Left ventricle myocardium inferior (tissue), 1 donor: ENCODE measurements around the gene IFRD2. TPM values are rescaled to one million over a fixed set of nuclear protein-coding genes. Genes with fewer than 3 reads are reported as not detected.

Source experiments
- DNase-seq: peaks from one replicate; pipeline ENCODE4 v3.0.0-alpha.2; 2020
- H3K27ac ChIP-seq: fragments of 200-600 bp; replicated peaks from 2 replicates; pipeline ENCODE4 v1.8.0; 2021
- H3K27me3 ChIP-seq: fragments of 200-600 bp; 2 replicates; pipeline ENCODE4 v1.8.0; 2021; ENCODE audit warnings: low read depth
- H3K36me3 ChIP-seq: fragments of 200-600 bp; 2 replicates; pipeline ENCODE4 v1.8.0; 2021
- H3K4me1 ChIP-seq: fragments of 200-600 bp; 2 replicates; pipeline ENCODE4 v1.8.0; 2021
- H3K4me3 ChIP-seq: fragments of 200-600 bp; 2 replicates; pipeline ENCODE4 v1.8.0; 2021; ENCODE audit warnings: mild to moderate bottlenecking, moderate library complexity
- H3K9me3 ChIP-seq: fragments of 200-600 bp; replicated peaks from 2 replicates; pipeline ENCODE4 v1.8.0; 2021
- CTCF ChIP-seq: fragments of 200-600 bp; IDR thresholded peaks from 2 replicates; pipeline ENCODE4 v1.8.0; 2021; ENCODE audit warnings: antibody characterized with exemption, mild to moderate bottlenecking, borderline replicate concordance
- intact Hi-C: fragments of 100-400 bp; cut with micrococcal nuclease; formaldehyde crosslinking; loops from one replicate; pipeline ENCODE4 v1.11.0; 2022
- total RNA-seq: library from RNA; stranded (reverse); fragmentation: NEBNext Ultra II Directional; extraction: Animal tissue kit (Norgen Biotek cat#: 25700); gene quantifications from one replicate; pipeline ENCODE4 v1.2.1, GENCODE V29; 2021
- donor health status: DM: no; HTN: yes; CAD: no; lungs with severe emphysema.

Gene IFRD2
- total RNA-seq, 1 donor from 2014 or later: 54.9 TPM

GRCh38 chr3:50302095-50303012 is 10.1 kb upstream of the IFRD2 start:
- peaks cover 12% of the 10 kb centered on the region for H3K36me3 ChIP-seq
- peak overlapping the region; percentile 77 for H3K4me3 ChIP-seq
- DNase-seq: no peak
- H3K27me3 ChIP-seq: no peaks in the 10 kb centered on the region
- peak overlapping the region; percentile 97 for H3K27ac ChIP-seq
- H3K4me1 ChIP-seq: peaks cover 58% of the 10 kb centered on the region
- intact Hi-C loops: no loop called here
- H3K9me3 ChIP-seq: no peaks in the 10 kb centered on the region
- no peak for TF ChIP-seq CTCF

- DNase-seq: no peak
- Histone ChIP-seq H3K4me1 (peaks cover 58% of the 10 kb centered on the region), H3K9me3 (no peaks in the 10 kb centered on the region), H3K27ac (peak overlapping the region; percentile 97), H3K27me3 (no peaks in the 10 kb centered on the region), H3K36me3 (peaks cover 10% of the 10 kb centered on the region), H3K4me3 (peak overlapping the region; percentile 77)
- TF ChIP-seq CTCF: no peak
- intact Hi-C loops: no loop called here
Observed at GRCh38 chr3:50300681-50301254, 8.5 kb upstream of the IFRD2 start.

GRCh38 chr3:50299929-50300680 is 7.9 kb upstream of the IFRD2 start:
- H3K36me3 ChIP-seq: peaks cover 10% of the 10 kb centered on the region
- H3K4me3 ChIP-seq: peak overlapping the region; percentile 77
- H3K4me1 ChIP-seq: peaks cover 58% of the 10 kb centered on the region
- peak; percentile 24 for DNase-seq
- H3K27ac ChIP-seq: peak overlapping the region; percentile 97
- intact Hi-C loops: no loop called here
- no peak for TF ChIP-seq CTCF
- H3K27me3 ChIP-seq: no peaks in the 10 kb centered on the region
- no peaks in the 10 kb centered on the region for H3K9me3 ChIP-seq

GRCh38 chr3:50299638-50299928 is 7.4 kb upstream of the IFRD2 start:
- no peak for TF ChIP-seq CTCF
- peaks cover 10% of the 10 kb centered on the region for H3K36me3 ChIP-seq
- H3K27me3 ChIP-seq: no peaks in the 10 kb centered on the region
- peaks cover 58% of the 10 kb centered on the region for H3K4me1 ChIP-seq
- no peaks in the 10 kb centered on the region for H3K9me3 ChIP-seq
- intact Hi-C loops: no loop called here
- H3K27ac ChIP-seq: peak overlapping the region; percentile 97
- H3K4me3 ChIP-seq: peak overlapping the region; percentile 77
- no peak for DNase-seq

- peak; percentile 99 for DNase-seq
- Histone ChIP-seq H3K27ac (peak within 1 kb of the TSS; percentile 97), H3K4me1 (peaks cover 58% of the 10 kb centered on the region), H3K27me3 (no peaks in the 10 kb centered on the region), H3K4me3 (peak within 1 kb of the TSS; percentile 77), H3K36me3 (peaks cover 10% of the 10 kb centered on the region), H3K9me3 (no peaks in the 10 kb centered on the region)
- intact Hi-C loops: no loop called here
- peak; percentile 58 for TF ChIP-seq CTCF
Observed at GRCh38 chr3:50298836-50299637, 6.8 kb upstream of the IFRD2 start, which contains the start of the genes HYAL3 and NAA80. HYAL3 (minus strand) TSS chr3:50299405; CDS start chr3:50295602, 3,803 bp downstream. NAA80 (minus strand) TSS chr3:50299405; CDS start chr3:50297463, 1,942 bp downstream.
